NCI-H2029 treated with DMSO at 0.1 percent for 48 hours (cell line): ENCODE results near the gene VPS45.
"Not testable (repeated sequence)": the region's sequence is repeated elsewhere in the genome, so short reads cannot be mapped to it uniquely, and the experiment has no call there.

ENCODE experiments used
- DNase-seq: peaks from one replicate; lab custom pipeline; 2025; lab: John Stamatoyannopoulos, UW

Gene VPS45, protein sequence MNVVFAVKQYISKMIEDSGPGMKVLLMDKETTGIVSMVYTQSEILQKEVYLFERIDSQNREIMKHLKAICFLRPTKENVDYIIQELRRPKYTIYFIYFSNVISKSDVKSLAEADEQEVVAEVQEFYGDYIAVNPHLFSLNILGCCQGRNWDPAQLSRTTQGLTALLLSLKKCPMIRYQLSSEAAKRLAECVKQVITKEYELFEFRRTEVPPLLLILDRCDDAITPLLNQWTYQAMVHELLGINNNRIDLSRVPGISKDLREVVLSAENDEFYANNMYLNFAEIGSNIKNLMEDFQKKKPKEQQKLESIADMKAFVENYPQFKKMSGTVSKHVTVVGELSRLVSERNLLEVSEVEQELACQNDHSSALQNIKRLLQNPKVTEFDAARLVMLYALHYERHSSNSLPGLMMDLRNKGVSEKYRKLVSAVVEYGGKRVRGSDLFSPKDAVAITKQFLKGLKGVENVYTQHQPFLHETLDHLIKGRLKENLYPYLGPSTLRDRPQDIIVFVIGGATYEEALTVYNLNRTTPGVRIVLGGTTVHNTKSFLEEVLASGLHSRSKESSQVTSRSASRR

DNA sequence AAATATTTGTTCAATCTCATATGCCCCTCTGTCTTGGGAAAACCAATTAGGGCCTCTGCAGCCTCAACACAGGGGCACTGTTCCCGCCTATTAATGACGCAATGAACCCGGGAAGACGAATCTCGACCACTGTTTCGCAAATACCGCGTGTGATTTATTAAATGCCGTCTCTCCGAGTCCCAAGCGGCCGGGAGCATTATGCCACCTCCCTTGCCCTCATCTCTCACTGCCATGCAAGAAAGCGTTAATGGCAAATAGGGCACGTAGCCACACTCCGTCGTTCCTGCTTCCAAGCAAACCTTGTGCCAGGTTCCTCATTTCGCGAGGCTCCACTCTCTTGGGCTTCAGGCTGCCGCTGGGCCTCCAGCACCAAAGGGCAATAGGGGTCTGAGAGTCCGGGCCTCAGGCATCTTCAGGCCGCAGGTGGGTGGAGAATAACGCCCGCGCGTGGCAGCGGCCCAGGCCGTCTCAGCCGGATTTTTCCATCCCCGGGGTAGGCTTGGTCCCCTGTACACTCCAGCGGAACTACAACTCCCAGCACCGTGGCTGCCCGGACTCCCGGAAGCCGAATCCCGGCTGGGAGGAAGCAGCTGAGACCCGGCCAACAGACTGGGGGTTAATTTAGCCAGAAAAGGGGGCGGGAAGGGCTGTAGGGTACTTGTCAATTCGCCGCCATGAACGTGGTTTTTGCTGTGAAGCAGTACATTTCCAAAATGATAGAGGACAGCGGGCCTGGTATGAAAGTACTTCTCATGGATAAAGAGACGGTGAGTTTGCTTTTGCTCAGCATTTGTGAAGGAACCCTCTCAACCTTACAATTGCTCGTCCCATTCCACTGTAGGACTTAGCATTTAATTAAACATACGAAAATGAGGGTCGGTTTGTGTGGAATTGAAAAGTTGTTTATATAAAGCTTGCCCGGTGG lies at the start of gene VPS45:
VPS45 (plus strand) TSS at position 593 of the 925 bp plus-strand sequence; CDS start at position 675, 82 bp downstream.
- DNase-seq, result peak; percentile 84

DNA sequence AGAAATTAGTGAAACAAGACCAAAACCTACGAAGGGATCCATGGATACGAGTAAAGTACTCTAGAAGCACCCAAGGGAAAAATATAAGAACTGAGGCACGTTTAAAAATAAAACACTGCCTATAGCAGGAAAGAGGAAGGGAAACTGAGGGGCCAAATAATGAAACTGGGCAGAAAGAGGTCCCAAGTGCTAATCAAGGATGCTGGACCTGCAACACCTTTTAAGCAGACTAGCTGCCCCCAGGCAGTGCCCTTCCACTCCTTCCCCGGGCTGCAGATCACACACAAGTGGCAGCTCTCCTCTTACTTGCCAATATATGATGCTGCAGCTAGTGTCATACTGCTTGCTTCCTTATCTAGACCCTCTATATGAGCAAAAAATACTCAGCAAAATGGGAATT lies 49.4 kb upstream of the VPS45 start:
- DNase-seq, result no peak

DNA sequence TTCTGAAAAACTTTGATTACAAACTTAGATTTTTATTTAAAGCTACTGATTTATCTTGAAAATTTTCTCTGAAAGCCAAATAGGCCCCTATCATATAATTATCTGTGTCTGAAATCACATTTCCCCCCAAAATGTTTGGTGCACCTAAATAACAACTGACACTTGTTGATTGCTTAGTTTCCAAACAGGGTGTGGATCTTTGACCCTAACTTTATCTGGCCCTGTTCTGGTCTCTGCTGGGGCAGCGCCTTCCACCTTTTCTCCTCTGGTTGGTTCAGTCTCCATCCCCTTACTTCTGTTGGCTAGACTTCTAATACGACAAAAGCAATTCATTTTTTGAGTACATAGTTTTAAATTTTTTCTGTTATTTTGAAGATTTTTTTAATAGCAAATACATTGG lies 46.9 kb upstream of the VPS45 start:
- no peak for DNase-seq

DNA sequence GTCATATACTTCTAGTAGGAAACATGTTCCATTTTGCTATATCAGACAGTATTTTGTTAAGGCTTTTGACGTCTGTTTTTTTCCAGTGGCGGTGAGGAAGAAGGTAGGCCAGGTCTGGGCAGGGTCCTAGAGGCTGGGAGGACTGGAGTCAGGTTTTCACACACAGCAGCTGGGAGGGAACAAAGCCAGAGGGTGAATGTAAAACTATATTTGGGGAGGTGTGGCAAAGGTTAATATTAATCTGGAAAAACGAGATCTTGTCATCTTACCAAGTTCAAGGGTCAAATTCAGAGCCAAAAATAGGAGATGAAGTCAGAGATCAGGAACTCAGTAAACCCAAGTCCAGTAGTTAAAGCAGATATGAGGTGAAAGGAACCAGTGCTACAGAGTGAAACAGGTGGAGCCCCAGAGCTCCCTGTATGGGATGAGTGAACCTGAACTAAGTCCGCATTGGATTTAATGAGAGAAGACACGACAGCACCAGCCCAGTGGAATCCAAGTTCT lies 46.3 kb upstream of the VPS45 start:
- no peak for DNase-seq

DNA sequence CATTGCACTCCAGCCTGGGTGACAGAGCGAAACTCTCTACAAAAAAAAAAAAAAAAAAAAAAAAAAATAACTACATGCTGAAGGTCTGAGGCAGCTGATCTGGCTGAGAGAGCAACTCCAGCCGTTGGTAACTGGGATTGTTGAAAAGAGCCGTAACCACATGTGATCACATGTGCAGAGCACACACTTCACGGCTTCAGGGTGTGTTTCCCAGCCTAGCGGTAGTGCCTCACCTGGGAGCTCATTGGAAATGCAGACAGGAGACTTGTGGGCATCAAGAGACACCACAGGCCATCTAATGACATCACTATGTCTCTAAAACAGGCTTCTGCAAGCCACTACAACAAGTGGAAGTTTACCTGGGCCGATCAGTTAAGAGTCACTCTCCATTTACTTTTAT lies 45.2 kb upstream of the VPS45 start:
- DNase-seq, result no peak

DNA sequence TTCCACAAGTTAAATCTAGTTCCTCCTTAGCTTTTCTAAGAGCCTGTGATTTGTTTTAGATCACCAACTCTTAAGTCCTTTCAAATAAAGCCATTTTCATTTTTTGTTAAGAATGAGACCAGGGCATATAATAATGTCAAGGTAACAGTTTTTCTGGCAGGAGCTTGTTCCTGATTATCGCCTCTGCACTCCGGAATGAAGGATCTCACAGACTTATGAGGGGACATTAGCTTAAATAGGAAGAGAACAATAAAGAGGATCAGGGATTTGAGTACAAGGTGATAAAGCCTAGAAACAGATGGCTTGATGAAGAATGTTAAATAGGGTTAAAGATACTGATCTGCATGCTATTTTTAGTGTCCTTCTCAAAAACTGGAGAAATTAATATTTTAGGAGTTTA lies 43.4 kb upstream of the VPS45 start:
- DNase-seq, result no peak

DNA sequence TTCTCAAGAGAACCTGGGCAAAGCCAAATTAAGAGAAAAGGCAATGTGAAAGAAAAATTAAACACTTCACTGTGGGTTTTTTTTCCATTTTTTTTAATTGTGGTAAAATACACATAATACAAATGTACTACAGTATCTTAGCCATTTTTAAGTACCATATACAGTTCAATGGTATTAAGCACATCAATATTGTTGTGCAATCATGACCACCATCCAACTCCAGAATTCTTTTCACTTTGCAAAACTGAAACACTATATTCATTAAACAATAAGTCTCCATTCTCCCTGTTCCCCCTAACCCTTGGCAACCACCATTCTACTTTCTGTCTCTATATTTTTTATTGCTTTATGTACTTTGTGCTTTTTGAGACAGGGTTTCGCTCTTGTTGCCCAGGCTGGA lies 39.3 kb upstream of the VPS45 start:
- no peak for DNase-seq

DNA sequence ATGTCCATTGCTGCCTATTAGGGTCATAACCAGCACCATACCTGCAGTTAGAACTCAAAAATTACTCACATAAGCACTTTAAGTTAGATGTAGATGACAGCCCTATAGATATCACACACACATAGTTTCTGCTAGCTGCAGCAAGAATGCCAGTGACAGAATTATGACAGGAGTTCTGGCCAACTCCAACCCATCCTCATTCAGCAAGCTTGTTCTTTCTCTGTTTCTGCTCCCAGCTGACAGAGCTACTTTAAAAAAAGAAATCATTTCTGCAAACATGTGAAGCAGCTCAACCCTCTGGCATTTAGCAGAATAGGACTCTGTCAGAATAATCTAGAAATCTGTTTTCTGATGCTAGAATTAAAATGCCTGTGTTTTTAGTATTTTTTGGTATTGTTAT lies 33.2 kb upstream of the VPS45 start:
- DNase-seq, result no peak

DNA sequence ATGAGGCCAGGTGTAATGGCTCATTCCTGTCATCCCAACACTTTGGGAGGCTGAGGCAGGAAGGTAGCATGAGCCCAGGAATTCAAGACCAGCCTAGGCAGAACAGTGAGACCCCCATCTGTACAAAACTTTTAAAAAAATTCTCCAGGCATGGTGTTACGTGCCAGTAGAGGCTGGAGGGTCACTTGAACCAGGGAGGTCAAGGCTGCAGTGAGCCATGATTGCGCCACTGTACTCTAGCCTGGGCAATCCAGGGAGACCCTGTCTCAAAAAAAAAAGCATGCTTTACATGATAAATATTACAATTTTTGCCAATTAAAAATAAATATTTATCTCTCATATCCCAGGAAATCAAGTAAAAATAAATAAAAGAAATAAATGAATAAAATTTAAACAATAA lies 17.6 kb upstream of the VPS45 start:
- DNase-seq, result no peak

DNA sequence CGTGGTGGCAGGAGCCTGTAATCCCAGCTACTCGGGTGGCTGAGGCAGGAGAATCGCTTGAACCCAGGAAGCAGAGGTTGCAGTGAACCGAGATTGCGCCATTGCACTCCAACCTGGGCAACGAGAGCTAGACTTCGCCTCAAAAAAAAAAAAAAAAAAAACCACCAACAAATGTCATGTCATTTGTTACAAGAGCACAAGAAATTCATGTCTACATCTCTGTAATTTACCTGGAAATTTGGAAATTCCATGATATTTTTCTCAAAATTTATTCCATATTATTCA lies 16.5 kb upstream of the VPS45 start:
- DNase-seq, result no peak

DNA sequence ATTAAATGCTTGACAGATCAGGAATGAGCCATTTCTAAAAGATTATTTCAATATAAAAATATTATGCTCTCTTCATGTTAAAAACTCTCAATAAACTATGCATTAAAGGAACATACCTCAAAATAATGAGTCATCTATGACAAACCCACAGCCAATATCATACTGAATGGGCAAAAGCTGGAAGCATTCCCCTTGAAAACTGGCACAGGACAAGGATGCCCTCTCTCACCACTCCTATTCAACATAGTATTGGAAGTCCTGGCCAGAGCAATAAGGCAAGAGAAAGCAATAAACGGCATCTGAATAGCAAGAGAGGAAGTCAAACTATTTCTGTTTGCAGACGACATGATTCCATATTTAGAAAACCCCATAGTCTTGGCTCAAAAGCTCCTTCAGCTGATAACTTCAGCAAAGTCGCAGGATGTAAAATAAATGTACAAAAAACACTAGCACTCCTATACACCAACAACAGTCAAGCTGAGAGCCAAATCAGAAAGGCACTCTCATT lies 15.6 kb upstream of the VPS45 start:
- not testable (repeated sequence) for DNase-seq

DNA sequence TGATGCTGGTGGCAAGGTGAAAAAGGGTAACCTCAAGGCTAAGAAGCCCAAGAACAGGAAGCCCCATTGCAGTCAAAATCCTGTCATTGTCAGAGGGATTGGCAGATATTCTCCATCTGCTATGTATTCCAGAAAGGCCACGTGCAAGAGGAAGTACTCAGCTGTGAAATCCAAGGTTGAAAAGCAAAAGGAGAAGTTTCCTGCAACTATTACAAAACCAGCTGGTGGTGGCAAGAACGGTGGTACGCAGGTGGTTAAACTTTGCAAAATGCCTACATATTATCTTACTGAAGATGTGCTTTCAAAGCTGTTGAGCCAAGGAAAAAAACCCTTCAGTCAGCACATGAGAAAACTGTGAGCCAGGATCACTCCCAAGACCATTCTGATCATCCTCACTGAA lies 13.7 kb upstream of the VPS45 start:
- no peak for DNase-seq

DNA sequence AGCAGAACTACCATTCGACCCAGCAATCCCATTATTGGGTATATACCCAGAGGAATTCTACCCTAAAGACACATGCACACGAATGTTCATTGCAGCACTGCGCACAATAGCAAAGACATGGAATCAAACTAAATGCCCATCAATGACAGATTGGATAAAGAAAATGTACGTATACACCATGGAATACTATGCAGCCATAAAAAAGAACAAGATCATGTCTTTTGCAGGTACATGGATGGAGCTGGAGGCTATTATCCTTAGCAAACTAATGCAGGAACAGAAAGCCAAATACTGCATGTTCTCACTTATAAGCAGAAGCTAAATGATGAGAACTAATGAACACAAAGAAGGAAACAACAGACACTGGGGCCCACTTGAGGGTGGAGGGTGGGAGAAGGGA lies 12.1 kb upstream of the VPS45 start:
- DNase-seq, result not testable (repeated sequence)

DNA sequence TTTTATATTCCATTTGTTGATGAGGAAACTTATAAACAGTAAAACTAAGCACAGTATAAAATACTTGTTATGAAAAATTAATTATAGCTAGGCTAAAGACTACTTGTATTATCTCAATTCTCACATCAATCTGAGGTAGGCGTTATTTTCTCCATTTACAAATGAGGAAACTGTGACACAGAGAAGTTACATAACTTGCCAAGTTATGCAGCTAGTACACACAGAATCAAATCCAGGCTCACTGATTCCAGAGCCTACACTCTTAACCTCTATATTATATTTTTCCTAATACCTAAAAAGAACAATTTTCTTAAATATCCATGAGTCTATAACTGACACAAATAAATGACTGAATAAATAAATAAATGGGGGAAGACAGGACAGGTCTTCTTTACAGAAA lies 11.2 kb upstream of the VPS45 start:
- no peak for DNase-seq

DNA sequence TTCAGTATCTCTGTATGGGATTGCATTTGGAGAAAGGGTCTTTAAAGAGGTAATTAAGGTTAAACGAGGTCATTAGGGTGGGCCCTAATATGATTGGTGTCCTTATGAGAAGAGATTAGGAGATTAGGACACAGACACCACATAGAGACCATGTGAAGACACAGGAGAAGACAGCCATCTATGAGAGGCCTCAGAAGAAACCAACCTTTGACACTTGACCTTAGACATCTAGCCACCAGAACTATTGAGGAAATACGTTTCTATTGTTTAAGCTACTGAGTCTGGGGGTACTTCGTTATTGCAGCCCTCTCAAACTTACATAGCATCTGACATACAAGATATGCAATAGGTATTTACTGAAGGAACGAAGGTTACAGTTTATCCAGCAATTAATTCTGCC lies 7.3 kb upstream of the VPS45 start:
- no peak for DNase-seq

DNA sequence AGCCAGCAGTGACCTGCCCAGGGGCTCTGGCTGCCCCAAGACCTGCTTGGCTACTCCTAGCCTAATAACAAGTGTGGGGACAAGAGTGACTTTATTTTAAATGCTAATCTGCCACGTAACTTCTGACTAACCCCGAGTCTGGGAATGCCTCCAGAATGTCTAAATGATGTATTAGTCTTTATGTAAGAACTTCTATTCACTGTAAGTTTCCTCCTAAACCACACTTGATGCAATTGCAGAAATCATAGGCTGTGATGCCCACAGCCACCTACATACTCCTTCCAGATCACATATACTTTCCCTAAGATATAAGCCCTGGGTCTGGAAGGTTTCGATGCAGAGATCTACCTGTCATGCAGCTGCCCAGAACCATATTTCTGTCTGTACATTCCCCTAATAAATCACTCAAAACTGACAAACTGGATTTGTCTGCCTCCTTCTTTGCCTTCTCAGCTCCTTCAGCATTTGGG lies 5.9 kb upstream of the VPS45 start:
- no peak for DNase-seq

DNA sequence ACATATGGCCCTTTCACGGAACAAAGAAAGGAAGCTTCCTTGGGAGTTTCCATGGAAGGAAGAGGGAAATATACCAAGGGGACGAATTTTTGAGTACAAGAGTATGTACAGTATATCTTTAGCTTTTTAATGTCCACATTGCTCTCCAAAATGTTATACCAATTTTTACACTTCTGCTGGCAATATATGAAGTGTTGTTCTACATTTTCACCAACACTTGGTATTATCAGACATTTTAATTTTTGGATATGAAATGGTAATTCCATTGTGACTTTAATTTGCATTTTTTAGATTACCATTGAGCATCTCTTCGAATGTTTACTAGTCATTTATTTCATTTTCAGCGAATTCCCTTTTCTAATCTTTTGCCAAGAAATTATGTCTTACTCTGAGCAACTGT lies 5.5 kb upstream of the VPS45 start:
- DNase-seq, result no peak

DNA sequence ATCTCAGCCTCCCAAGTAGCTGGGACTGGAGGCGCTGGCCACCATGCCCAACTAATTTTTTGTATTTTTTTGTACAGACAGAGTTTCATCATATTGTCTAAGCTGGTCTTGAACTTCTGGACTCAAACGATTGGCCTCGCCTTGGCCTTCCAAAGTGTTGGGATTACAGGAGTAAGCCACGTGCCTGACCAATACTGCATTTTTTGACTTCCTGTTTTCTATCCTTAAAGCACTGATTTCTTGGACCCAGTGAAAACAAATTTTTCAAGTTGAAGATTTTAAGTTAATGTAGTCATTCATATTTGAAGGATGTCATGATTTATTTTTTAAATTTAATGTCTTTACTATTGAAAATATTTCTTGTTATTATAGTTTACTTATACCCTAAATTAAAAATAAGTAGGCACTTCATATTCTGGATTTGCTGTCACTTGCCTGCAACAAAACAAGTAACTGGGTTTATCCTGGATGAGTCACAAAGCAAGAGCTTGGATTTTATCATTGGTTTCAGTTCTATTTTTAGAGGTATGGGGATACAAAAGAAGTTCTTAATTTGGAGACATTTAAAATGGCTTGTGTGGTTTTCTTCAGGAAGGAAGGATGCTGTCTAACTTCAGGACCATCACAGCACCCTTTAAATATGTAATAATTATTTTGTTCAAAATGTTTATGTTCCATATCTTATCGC lies 2.2 kb upstream of the VPS45 start:
- DNase-seq, result no peak

DNA sequence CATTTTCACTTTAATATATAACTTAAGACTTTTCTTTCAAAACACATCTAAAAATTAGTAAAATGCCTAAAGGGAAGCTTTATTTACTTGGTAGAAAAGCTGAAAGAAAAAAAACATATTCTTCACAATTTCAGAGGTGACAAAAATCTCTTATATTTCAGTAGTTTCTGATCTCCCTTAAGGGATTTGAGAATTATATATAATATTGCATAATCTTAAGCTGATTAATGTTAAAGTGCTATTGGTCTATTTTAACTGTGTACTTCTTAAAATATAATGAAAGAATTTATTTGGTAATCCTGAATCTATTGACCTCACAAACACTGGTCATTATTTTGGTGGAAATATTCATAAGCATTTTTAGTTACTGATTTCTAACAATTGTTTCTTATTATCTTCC lies 1.2 kb upstream of the VPS45 start:
- DNase-seq, result no peak

DNA sequence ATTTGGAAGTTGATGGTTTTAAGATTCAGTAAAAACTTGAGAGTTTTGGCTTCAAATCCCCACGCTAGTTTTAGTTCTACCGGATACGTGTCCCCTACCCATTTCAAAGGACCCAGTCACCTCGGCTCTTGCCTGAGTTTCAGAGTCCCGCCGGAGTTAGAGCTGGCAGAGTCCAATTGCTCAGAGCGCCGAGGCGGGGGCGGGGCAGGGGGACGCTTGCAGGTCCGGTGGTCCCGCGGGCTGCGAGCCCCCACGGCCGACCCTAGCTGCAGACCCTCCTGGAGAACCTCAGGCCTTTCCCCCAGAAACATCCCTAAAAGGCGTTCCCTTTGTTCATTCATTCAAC lies 765 bp upstream of the VPS45 start:
- DNase-seq, result no peak

DNA sequence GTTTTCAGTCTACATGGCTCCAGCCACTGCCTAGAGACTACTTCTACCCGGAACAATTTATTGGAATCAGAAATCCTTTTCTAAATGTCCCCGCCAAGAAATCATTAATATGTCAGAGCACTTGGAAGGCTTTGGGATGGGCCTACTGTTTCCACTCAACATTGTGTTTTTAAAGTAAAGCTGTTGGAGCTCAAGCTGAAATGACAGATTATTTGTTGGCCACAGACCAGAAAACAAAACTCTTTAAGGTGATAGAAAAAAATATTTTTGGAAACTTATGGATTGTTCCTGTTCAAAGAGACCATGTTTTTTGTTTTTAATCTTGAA lies 496 bp downstream of the VPS45 start:
- no peak for DNase-seq

DNA sequence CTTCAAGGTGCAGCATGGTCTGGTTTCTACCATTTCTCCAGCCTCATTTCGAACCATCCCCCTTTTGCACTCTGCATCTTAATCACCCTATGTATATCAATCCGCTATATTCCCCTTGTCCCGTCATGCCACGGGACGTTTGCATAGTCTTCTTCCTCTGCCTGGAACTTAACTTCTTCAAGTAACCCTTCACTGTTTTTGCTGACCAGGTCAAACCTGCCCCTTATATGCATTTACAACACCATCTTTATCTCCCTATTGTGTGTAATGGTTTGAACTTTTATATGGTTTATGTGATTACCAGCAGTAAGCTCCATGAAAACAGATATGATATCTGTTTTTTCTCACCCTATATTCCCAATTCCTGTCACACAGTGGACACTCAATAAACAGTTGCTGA lies 2.3 kb downstream of the VPS45 start:
- DNase-seq, result no peak
